Measurements from ENCODE around the gene CCDC102B. TPM values are rescaled to one million over a fixed set of nuclear protein-coding genes. Genes with fewer than 3 reads are reported as not detected.

Gene CCDC102B
- total and polyA plus RNA-seq, 2 of the 8 experiments (the other 6 are each of a cell fraction or from before 2014, with no cell fraction given), result 0.80 to 1.1 TPM

- Histone ChIP-seq H3K4me1 (replicated peaks in 1 of 4; ENCODE audit: control insufficient read depth in 3 of 4, insufficient read depth in 4 of 4, low read length in 3 of 4) (peaks cover 0 to 5% (median 1%) of the 10 kb centered on the region in 4 experiments; a peak in 4 of 7 replicates), H3K14ac (ENCODE audit: insufficient read length) (no peak overlapping the region), H2BK5ac (ENCODE audit: low read depth, low read length) (no peak overlapping the region), H2AK5ac (ENCODE audit: low read depth, low read length) (no peak overlapping the region), H3K18ac (ENCODE audit: extremely low read depth, low read length) (0 out of 2 replicates have a peak overlapping the region, but pooled peaks have one; percentile 4), H4K20me1 (replicated peaks in 1 of 2; ENCODE audit: control insufficient read depth in 1 of 2, insufficient read depth in 2 of 2, low read length in 2 of 2) (no peaks in the 10 kb centered on the region), H4K8ac (ENCODE audit: extremely low read depth, insufficient read depth, low read length) (no peak overlapping the region), H2BK12ac (ENCODE audit: low read depth, low read length) (peak overlapping the region; percentile 44; the same call in 1 of the 2 replicates), H3K4me3 (ENCODE audit: extremely low read depth in 1 of 4, insufficient read depth in 2 of 4, low read depth in 3 of 4, low read length in 4 of 4) (no peak overlapping the region; a peak in 1 of 8 replicates), H3K36me3 (ENCODE audit: control insufficient read depth in 2 of 4, insufficient read depth in 4 of 4, low read length in 3 of 4) (no peaks in the 10 kb centered on the region), H2BK20ac (ENCODE audit: low read length) (no peak overlapping the region), H2AFZ (ENCODE audit: low read length) (no peak overlapping the region), H2BK120ac (replicated peaks; ENCODE audit: low read depth, low read length) (no peak overlapping the region), H3K4ac (replicated peaks; ENCODE audit: insufficient read length, low read depth, low read length) (no peak overlapping the region), H3K56ac (replicated peaks; ENCODE audit: insufficient read length, low read depth, low read length) (no peak overlapping the region), H3K23ac (ENCODE audit: insufficient read length) (no peak overlapping the region), H3K27me3 (replicated peaks in 1 of 4; ENCODE audit: control insufficient read depth in 3 of 4, extremely low read depth in 1 of 4, insufficient read depth in 3 of 4, low read length in 3 of 4) (no peaks in the 10 kb centered on the region), H4K91ac (replicated peaks; ENCODE audit: insufficient read length, low read length) (no peak overlapping the region), H4K5ac (ENCODE audit: insufficient read length, low read depth, low read length) (no peak overlapping the region), H3K4me2 (ENCODE audit: insufficient read depth in 1 of 2, low read depth in 2 of 2, low read length in 2 of 2) (peak overlapping the region; percentile 33 to 41; a peak in 2 of 4 replicates), H2BK15ac (ENCODE audit: low read length) (no peak overlapping the region), H3K79me1 (ENCODE audit: low read depth, low read length) (no peaks in the 10 kb centered on the region), H3K9ac (replicated peaks in 1 of 4; ENCODE audit: extremely low read depth in 1 of 4, low read depth in 3 of 4, low read length in 3 of 4) (no peak overlapping the region), H3K9me3 (ENCODE audit: insufficient read depth in 2 of 2, low read depth in 1 of 2, low read length in 1 of 2) (no peaks in the 10 kb centered on the region), H3K23me2 (ENCODE audit: low read depth, low read length) (no peaks in the 10 kb centered on the region), H3K27ac (ENCODE audit: low read depth, low read length) (no peak overlapping the region), H3K79me2 (ENCODE audit: control insufficient read depth in 1 of 2, insufficient read depth in 2 of 2, low read length in 2 of 2) (no peaks in the 10 kb centered on the region; a peak in 1 of 4 replicates)
- POLR2A ChIA-PET (ENCODE audit: partially characterized antibody), result interaction anchor here (0.9 kb wide), 1 partner anchor 15 kb away, joined by 3 read pairs; no protein-coding TSS in a partner anchor
- DNase-seq (ENCODE audit: low read depth in 1 of 2, low spot score in 2 of 2) (no peak), FAIRE-seq (peak; percentile 55)
- 42% methylated on average over 6 of the region's 6 CpGs; no CpG with 5 or more reads in 1 of the 2 experiments for WGBS, 2 experiments (ENCODE audit: extremely low coverage in 1 of 2, insufficient coverage in 1 of 2, insufficient read length in 1 of 2, insufficient replicate concordance in 2 of 2, low coverage in 1 of 2, low lambda C conversion rate in 2 of 2, missing lambda C conversion rate in 1 of 2)
- CTCF ChIA-PET (ENCODE audit: partially characterized antibody), result interaction anchor here (0.7 to 1.4 kb wide), 4 partner anchors 9 to 486 kb away, joined by 3 to 4 read pairs (median 3); no protein-coding TSS in a partner anchor
These were observed 131.1 kb downstream of the CCDC102B start for GRCh38 chr18:68928762-68929675.
